ENCODE data around the gene DISC1.

GRCh38 chr1:231724876-231725647, 98.5 kb downstream of the DISC1 start:
- peak; percentile 68 for TF ChIP-seq CTCF (IDR thresholded peaks at IDR 0.05)
- peak; percentile 37 for TF ChIP-seq SMC3 (IDR thresholded peaks at IDR 0.05; ENCODE audit: low read depth, low read length)
- no peak for TF ChIP-seq JUND (IDR thresholded peaks at IDR 0.05)
- TF ChIP-seq POLR2AphosphoS5 (IDR thresholded peaks at IDR 0.05; ENCODE audit: low read depth, low read length): no peak
- no peak for TF ChIP-seq RFX5 (IDR thresholded peaks at IDR 0.05; ENCODE audit: low read length)
- TF ChIP-seq RAD21 (IDR thresholded peaks at IDR 0.05; ENCODE audit: low read length): peak; percentile 66
- no peak for TF ChIP-seq SIN3A (IDR thresholded peaks at IDR 0.05; ENCODE audit: borderline replicate concordance, low read depth, low read length)

Measured in SK-N-SH (cell line).